GM18502 (cell line): Measurements from ENCODE around the gene NQO1.
"Not testable (repeated sequence)": the region's sequence is repeated elsewhere in the genome, so short reads cannot be mapped to it uniquely, and the experiment has no call there.

ENCODE experiments used
- ATAC-seq: cut with Tn5 transposase; IDR thresholded peaks from one replicate; pipeline ENCODE4 v1.9.1; 2021; ENCODE audit warnings: mild to moderate bottlenecking; ENCODE audit not compliant: unreplicated experiment, poor library complexity

The NQO1 gene

DNA sequence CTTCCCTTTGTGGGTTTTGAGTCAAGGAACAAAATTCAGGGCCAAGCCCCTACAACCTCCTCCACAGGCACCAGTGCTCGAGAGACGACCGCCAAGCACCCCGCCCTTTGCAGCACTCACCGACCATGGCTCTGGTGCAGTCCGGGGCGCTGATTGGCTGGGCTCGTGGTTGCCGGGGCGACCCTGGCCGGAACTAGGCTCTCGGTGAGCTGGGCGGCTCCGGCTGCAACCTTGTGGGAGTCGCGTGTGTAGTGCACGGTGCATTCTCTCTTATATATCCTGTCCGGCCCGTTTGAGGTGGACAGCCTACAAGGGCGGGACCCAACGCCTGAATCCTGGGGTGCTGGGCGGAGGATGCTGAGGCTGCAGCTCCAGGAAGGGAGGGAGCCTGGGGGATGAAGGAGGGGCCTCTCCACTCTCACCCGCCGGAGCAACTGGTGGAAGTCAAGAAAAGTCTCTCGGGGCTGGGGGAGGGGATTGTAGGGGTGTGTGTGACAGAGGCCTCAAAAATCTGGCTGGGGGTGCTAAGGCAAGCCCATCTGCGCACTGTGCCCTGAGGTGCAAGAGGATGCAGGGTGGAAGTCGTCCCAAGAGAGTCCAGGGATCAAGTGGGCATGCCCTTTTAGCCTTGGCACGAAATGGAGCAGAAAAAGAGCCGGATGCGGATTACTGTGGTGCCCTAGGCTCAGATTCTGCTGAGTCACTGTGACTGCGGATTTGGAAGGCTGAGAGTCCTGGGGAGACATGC lies at the start of gene NQO1:
Gene NQO1, minus strand, starts transcription at position 248 of the 748 bp plus-strand sequence. Its CDS starts 121 bp downstream, at position 127.
- peak; percentile 96 for ATAC-seq

DNA sequence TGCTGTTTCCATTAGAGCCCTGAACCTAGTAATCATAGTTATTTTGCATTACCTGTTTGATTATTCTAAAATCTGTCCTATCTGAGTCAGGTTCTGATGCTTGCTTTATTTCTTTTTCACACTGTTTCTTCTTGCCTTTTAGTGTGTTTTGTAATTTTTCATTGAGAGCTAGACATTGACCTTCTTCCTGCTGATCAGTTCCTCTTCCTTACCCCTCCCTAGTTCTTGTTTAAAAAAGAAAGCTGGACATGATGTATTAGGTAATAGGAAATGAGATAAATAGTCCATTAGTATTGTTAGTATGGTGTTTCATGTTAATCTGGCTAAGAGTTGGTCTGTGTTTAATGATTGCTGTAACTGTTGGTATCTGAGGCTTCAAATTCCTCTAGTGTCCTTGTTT lies 49.2 kb upstream of the NQO1 start:
- no peak for ATAC-seq

DNA sequence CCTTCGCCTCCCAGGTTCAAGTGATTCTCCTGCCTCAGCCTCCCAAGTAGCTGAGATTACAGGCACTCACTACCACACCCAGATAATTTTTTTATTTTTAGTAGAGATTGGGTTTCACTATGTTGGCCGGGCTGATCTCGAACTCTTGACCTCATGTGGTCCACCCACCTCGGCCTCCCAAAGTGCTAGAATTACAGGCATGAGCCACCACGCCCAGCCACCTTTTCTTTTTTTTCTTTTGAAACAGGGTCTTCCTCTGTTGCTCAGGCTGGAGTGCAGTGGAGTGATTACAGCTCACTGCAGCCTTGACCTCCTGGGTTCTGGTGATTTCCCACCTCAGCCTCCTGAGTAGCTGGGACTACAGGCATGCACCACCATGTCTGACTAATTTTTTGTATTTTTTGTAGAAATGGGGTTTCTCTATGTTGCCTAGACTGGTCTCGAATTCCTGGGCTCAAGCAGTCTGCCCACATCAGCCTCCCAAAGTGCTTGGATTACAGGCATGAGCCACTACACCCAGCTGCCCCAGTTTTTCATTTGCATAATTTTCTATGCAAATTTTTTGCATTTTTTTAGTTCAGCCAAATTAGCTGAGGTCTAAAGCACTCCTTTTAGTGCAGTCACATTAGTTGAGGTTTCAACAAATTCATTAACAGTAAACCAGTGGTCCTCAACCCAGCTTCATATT lies 47.0 kb upstream of the NQO1 start:
- peak; percentile 65 for ATAC-seq

DNA sequence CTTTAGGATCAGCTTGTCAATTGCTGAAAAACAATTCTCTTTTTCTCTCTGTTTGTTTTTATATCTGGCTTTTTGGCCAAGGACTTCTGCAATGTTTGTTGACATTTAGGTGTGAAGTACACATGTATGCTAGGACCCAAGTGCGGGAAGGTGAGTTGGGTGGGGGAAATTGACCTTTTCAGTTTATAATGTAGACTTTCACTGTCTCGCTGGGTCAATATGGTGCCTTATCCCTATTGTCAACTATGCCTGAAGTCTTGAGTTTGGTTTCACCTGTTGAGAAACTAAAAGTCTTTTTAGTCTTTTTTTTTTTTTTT lies 45.2 kb upstream of the NQO1 start:
- no peak for ATAC-seq

DNA sequence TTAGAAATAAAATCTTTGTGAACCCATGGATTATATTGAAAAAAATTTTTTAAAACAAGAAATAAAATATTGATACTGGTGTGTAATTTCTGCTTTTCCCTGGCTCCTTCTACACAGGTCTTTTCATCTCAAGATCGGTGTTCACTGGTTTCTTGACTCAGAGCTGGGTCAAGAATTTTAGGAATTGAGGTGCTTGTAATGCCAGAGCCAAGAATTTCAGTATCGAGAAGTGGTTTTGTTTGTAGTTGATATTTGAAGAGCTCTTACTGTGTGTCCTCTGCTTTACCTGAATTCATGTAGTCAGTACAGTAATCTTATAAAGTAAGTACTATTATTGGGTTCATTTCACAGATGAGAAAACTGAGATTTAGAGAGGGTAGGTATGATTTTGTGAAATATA lies 43.0 kb upstream of the NQO1 start:
- ATAC-seq = no peak

DNA sequence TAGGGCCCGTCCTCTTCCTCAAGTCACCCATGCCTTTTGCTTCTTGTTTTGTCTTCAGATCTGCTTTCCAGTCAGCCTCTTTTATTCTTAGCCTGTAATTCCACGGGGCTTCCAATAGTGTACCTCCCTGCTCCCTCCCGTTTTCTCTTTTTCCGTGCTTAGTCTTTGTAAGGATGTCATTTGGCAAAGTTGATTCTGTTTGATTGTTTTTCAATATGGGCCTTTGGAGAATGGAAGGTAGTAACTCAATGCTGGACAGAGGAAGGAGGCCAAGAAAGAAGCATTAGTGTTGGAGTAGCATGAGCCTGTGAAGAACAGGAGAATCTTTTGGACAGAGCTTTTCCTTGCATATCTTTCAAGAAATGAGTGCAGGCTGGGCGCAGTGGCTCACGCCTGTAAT lies 42.3 kb upstream of the NQO1 start:
- ATAC-seq = no peak

DNA sequence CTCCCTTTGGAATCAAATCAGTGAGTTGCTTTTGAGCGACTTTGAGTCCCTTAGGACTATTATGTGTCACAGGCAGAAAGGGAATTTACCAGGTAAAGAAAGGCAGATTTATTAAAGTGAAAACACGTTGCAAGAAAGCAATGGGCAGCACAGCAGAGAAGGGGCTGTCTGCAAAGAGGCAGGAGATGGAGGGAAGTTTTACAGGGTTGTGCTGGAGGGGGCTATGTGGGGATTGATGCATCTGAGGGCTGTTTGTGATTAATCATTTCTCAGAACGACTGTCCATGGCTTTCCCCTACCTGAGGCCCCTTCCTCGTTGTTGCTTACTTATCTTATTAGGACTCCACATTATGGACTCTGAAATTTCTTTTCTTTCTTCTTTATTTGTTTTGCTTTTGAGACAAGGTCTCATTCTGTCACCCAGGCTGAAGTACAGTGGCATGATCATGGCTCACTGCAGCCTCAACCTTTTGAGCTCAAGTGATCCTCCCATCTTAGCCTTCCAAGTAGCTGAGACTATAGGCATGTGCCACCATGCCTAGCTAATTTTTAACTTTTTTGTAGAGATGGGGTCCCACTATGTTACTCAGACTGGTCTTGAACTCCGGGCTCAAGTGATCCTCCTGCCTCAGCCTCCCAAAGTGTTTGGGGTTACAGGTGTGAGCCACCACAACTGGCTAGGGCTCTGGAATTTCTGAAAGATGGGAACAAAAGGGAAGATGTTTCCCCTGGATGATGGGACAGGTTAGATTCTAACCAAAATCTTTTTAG lies 41.3 kb upstream of the NQO1 start:
- ATAC-seq = no peak

DNA sequence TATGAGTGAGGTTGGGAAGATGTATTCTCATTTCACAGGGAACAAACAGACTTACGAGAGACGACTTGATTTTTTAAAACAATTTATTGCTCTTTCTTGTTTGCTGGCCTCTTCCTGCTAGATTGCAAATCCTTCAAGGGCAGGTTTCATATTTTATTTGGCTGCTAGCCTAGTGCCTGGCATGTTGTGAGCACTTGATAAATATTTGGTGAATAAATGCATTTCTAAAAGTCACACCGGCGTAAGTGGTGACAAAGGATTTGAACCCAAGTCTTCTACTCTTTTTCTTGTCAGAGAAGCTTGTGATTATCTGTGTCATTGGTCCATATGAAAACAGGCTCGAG lies 37.2 kb upstream of the NQO1 start:
- ATAC-seq = no peak

DNA sequence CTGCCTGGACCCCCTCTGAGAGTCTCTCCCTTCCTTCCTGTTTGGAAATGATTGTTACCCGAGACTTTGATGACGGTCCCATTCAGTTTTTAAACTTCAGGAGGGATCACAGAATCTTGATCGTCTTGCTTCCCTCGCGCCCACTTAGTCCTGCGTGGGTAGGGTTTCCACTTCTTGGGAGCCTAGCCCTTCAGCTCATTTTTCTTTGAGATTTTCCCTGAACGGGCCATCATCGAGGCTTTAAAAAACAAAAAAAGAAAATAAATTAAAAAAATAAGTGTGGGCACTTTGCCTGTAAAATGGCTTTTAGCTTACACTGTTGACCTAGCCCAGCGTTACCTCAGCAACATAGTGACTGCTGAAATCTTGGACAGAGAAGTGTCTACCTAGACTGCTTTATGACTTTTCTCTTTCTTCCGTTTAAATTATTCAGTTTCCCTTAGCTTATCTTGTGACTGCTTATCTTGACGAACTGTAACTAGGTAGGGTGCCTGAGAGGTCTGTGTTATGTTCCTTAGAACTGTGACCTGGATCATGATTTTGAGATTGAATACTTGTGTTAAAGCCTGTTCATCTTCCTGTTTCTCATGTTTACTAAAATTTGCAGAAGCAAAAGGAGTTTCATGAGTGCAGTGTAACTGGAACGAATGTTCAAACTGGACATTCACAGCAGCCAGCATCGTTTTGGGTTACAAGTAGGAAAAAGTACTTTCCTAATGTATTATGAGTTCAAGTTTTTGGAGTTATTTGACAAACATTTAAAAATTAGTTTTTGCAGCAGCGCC lies 36.6 kb upstream of the NQO1 start:
- peak; percentile 9 for ATAC-seq

DNA sequence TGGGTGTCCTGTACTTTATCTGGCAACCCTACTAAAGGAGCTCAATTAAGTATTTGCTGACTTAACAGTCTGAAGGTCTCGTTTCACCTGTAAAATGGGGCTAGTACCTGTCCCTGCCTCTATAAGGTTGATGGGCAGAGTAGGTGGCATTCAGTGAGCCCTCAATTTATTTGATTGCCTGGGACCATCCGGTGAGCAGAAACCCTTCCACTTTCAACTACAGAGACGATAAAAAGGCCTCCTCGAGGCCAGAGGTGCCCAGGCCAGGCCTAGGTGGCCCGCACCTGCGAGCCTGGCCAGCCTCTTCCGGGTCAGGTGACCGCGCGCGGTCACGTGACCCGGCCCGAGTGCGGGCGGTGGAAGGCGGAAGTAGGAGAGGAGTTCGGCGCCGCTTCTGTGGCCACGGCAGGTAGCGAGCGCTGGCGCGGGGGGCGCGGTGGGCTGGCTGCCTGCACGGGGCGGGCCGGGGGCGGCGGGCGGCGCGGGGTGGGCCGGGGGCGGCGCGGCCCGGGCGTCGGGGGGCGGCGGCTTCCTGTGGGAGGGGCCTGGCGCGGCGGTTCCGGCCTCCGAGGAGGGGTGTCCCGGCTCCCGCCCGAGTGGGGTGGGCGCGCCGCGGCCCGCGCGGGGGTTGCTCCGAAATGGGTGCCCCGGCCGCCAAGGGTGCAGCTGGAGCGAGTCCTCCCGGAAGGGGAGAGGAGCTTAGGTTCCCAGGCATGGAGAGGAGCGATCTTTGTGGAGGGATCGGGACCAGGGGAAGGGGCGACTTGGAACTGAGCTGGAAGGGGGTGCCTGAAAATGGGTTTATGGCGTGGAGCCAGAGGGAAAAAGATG lies 35.8 kb upstream of the NQO1 start, which contains the start of gene WWP2:
Gene WWP2, plus strand, starts transcription at position 350 of the 831 bp plus-strand sequence. CDS start 24,679 bp downstream, outside the sequence.
- ATAC-seq = peak; percentile 77

DNA sequence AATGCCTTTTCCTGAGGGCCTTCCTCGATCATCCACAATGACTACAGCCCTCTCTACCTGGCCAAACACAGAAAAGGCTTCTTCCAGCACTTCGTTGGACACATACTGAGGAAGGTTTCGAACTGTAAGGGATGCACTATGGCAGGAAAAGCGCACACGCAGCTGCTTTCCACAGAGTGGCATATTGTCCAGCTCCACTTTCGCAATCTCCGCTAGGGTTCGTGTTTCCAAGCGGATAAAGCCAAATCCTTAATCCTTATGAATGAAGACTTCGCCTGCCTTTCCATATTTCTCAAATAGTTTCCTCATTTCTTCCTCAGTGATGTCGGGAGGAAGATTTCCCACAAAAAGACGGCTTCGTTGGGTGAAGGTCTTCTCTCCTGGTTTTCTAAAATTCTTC lies 31.0 kb upstream of the NQO1 start:
- ATAC-seq = not testable (repeated sequence)

DNA sequence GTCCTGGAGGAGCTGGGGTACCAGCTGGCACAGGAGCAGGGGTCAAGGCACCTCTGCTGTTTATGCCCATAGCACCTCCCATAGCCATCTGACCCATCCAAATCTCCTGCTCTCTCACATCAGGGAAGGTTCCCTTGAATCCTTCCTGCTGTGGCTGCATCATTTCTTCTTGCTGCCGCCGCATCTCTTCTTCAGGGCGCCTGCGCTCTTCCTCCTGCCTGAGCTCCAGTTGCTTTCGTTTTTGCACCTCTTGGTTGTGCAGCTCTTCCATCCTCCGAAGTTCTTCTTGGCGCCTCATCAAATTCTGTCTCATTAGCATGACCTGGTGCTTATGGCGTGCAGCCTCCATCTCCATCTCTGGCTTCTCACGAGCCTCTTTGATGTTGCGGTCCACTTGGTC lies 30.3 kb upstream of the NQO1 start:
- ATAC-seq = no peak

DNA sequence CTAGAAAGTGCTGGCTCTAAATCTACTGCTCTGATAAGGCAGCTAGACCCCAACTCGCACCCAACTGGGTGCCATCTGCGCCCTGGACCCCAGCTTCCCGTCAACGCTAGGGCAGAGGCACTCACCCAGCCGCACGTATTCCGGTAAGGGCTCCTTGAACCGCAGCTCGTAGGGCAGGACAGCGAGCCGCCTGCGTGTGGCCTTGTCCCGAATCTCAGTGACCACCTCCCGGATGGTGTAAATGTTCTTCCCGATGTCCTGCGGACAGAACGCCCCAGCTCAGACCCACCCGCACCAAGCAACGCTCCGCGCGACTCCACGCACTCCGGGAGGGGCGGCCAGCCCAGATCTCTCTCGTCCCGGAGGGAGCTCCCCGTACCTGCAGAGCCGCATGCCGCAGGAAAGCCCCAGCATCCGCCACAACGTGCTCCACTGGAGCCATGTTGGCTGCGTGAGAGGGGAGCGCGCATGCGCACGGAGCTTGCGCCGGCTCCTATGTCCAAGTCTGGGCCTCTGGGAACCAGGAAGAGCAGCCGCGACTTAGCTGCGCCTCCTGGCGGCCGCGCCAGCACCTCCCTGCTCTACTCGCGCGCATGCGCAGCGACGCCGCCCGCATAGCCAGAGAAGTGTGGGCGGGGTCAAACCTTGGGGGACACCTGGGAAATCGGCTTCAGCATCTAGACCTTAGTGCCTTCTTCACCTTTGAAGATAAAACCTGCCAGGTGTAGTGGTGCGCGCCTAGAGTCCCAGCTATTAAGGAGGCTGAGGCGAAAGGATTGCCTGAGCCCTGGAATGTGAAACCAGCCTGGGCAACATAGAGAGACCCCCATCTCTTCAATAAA lies 28.3 kb upstream of the NQO1 start, which contains the start of gene NOB1:
Gene NOB1, minus strand, starts transcription at position 458 of the 842 bp plus-strand sequence. Its CDS starts 16 bp downstream, at position 442.
- peak; percentile 94 for ATAC-seq

DNA sequence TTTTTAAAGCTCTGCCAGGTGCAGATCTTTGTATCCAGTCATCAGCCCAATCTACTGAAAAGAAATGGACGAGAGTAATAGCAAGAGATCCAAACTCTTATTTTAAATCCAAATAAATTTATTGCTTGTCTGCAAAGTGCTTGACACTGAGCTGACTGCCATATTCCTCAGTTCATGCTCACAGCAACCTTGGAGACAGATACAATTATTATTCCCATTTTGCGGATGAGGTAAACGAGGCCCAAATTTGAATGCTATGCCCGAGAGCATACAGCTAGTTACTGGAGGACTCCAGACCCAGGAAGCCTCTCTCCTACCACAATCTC lies 27.7 kb upstream of the NQO1 start:
- ATAC-seq = peak; percentile 10

DNA sequence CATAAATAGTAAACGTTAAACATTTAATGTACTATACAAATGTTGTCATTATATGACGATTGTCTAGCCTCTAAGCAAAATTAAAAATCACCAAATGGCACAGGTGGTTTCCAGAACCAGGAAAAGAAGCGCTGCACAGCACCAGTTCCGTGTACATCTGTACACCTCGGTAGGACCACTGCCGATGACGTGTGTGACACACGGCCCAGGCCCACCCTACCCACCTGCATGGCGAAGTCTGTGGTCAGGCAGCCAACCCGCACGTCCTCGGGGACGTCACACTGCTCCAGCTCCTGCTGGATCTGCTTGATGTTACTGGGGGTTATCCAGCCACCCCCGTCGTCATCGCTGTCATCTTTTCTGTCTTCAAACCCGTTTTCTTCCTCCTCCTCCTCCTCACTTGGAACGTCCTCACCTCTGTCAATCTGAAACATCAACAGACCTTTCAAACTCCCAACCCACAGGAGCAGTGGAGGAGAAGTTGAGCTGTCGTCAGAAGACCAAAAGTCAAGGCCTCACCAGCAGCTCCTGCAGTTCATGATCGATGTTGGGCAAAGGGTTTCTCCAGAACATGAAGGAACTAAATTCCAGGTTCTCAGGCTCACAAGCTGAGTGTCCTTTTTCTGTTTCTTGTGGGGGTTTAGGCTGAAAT lies 22.5 kb upstream of the NQO1 start:
- ATAC-seq = no peak

DNA sequence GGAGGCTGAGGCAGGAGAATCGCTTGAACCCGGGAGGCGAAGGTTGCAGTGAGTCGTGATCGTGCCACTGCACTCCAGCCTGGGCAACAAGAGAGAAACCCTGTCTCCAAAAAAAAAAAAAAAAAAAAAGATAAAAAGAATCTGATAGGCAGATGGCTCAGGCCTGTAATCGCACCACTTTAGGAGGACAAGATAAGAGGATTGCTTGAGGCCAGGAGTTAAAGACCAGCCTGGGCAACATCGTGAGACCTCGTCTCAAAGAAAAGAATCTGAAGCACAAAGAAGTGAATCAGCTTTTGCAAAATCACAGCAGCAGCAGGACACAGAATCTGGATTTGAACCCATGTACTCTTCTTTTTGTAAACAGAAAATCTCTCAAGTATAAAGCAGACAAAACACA lies 20.8 kb upstream of the NQO1 start:
- no peak for ATAC-seq

DNA sequence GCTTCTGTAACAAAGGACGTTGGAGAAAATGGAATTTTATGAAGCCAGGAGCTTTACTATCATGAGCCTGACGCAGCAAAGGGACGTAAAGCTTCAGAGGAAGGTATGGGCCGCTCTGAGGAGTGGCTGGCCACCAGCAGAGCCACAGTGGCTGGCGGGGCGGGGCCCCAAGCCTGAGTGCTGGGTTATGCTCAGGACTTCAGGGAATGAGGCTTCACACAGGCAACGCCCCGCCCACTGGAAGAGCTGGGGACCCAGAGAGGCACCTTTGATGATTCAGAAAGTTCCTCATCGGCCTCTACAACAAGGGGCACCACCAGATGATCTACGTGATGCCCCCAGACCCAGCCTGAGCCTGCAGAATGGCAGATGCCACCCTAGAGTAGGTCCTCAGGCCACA lies 19.6 kb upstream of the NQO1 start:
- no peak for ATAC-seq

DNA sequence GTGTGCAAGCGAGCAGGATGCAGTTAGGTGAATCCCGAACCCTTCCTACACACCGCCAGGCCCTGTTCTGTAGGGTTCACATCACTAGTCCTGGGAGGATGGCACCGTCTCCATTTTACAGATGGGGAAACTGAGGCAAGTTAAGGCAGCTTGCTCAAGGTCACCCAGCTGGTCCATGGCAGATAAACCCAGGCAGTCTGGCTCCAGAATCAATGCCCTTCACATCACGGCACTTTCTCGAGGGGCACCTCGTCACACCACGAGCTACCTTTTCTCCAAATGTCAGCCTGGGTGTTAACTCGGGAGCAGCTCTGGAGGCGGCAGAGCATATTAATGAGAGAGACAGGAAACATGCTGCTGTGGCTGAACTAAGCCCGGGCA lies 18.9 kb upstream of the NQO1 start:
- no peak for ATAC-seq
